HFFc6 (cell line): ENCODE data around the gene ZBTB21. TPM values are rescaled to one million over a fixed set of nuclear protein-coding genes. Genes with fewer than 3 reads are reported as not detected.

Experiments
- DNase-seq: peaks from one replicate; pipeline ENCODE4 v3.0.0-alpha.2; 2018
- H3K27ac Mint-ChIP-seq: 2 replicates; pipeline ENCODE4 v1.8.0; 2020; ENCODE audit warnings: mild to moderate bottlenecking, mixed read lengths
- H3K27me3 Mint-ChIP-seq: 2 replicates; pipeline ENCODE4 v1.8.0; 2021; ENCODE audit warnings: mild to moderate bottlenecking, moderate library complexity, mixed read lengths; ENCODE audit not compliant: insufficient read depth
- H3K36me3 Mint-ChIP-seq: 2 replicates; pipeline ENCODE4 v1.8.0; 2021; ENCODE audit warnings: low read depth, mixed read lengths
- H3K4me1 Mint-ChIP-seq: 2 replicates; pipeline ENCODE4 v1.8.0; 2020; ENCODE audit warnings: low read depth, mixed read lengths
- H3K4me3 Mint-ChIP-seq: 2 replicates; pipeline ENCODE4 v1.8.0; 2020; ENCODE audit warnings: mild to moderate bottlenecking, moderate library complexity, mixed read lengths
- H3K9me3 Mint-ChIP-seq: 2 replicates; pipeline ENCODE4 v1.8.0; 2020; ENCODE audit warnings: mild to moderate bottlenecking, mixed read lengths
- total RNA-seq, 6 experiments: library from RNA; stranded (reverse); fragmentation: NEBNext Ultra II Directional; extraction: Animal tissue kit (Norgen Biotek cat#: 25700); gene quantifications; 2 replicates in 1 of 6; 3 replicates in 5 of 6; pipeline ENCODE4 v1.2.3, GENCODE V29; 2021
- TF ChIP-seq, protein P1 (sequence below): fragments of 200-600 bp; sonication (generic); IDR thresholded peaks from 2 replicates; pipeline ENCODE4 v1.5.0; 2021; ENCODE audit warnings: antibody characterized with exemption, mild to moderate bottlenecking

Gene ZBTB21
- total RNA-seq, 6 experiments from 2014 or later: 16.6 to 19.5 (median 18.9) TPM

DNA sequence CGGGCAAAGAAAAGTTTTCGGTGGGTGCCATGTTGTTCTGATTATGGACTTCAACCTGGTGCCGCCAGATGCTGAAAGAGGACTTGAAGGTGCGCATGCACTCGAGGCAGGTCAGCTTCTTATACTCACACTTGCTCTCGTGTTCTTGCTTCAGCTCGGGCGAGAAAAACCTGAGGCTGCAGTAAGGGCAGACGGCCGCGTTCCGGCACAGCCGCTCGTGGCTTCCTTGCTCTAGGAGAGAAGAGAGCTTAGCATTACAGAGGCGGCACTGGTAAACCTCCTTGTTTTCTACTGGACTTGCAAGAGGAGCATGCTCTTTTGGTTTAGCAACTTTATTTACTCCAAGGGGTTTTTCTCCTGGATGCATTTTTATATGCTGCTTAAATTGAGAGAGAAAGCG, 18.5 kb downstream of the ZBTB21 start:
- DNase-seq: no peak
- peaks cover 32% of the 10 kb centered on the region for H3K4me1 Mint-ChIP-seq
- H3K9me3 Mint-ChIP-seq: peaks cover 16% of the 10 kb centered on the region
- peaks cover 57% of the 10 kb centered on the region for H3K36me3 Mint-ChIP-seq
- H3K27me3 Mint-ChIP-seq: peaks cover 2% of the 10 kb centered on the region; the same call in 1 of the 2 replicates
- no peak overlapping the region for H3K27ac Mint-ChIP-seq
- no peak overlapping the region for H3K4me3 Mint-ChIP-seq
- TF ChIP-seq, protein P1, sequence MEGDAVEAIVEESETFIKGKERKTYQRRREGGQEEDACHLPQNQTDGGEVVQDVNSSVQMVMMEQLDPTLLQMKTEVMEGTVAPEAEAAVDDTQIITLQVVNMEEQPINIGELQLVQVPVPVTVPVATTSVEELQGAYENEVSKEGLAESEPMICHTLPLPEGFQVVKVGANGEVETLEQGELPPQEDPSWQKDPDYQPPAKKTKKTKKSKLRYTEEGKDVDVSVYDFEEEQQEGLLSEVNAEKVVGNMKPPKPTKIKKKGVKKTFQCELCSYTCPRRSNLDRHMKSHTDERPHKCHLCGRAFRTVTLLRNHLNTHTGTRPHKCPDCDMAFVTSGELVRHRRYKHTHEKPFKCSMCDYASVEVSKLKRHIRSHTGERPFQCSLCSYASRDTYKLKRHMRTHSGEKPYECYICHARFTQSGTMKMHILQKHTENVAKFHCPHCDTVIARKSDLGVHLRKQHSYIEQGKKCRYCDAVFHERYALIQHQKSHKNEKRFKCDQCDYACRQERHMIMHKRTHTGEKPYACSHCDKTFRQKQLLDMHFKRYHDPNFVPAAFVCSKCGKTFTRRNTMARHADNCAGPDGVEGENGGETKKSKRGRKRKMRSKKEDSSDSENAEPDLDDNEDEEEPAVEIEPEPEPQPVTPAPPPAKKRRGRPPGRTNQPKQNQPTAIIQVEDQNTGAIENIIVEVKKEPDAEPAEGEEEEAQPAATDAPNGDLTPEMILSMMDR: no peak

DNA sequence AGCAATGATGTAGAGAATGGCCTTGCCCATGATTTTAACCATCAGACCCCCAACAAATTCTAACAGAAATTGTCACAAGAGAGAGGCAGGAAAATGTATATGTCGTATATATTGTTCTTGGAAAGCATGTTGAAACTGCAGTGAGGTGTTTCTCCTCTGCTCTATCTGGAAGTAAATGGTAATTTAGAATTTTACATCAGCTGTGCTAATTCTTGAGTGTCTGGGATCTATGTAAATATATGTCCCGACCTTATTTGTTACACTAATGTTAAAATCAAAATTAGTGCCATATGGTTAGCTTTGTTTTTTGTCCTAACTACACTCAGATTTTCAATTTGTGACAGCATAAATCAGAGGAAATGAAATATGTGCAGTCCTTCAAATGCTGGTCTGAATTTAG, 20.5 kb downstream of the ZBTB21 start:
- Mint-ChIP-seq H3K27me3 (no peaks in the 10 kb centered on the region), H3K4me1 (peaks cover 25% of the 10 kb centered on the region), H3K36me3 (peaks cover 37% of the 10 kb centered on the region), H3K27ac (no peak overlapping the region), H3K9me3 (no peaks in the 10 kb centered on the region), H3K4me3 (no peak overlapping the region)
- TF ChIP-seq, protein P1: no peak
- DNase-seq: no peak

DNA sequence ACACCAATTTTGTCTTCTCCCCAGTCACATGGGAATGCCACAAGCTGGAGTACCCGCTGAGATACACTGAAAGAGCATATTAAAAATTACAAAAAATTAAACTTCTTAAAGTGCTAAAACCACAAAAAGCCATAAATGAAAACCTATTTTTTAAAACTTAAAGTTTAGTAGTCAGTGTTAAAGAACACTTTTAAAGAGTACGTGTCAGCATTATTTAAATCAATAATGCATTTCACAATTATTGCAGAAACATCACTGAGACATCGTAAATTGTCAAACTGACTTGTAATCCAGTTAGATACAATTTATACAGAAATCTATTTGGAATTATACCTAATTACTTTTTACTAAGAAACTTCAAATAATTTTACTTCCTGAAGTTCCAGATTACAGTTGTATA, 22.9 kb downstream of the ZBTB21 start:
- Mint-ChIP-seq H3K9me3 (no peaks in the 10 kb centered on the region), H3K27me3 (no peaks in the 10 kb centered on the region), H3K4me1 (peaks cover 2% of the 10 kb centered on the region; the same call in 1 of the 2 replicates), H3K27ac (no peak overlapping the region), H3K36me3 (peaks cover 22% of the 10 kb centered on the region), H3K4me3 (no peak overlapping the region)
- TF ChIP-seq, protein P1: no peak
- no peak for DNase-seq

DNA sequence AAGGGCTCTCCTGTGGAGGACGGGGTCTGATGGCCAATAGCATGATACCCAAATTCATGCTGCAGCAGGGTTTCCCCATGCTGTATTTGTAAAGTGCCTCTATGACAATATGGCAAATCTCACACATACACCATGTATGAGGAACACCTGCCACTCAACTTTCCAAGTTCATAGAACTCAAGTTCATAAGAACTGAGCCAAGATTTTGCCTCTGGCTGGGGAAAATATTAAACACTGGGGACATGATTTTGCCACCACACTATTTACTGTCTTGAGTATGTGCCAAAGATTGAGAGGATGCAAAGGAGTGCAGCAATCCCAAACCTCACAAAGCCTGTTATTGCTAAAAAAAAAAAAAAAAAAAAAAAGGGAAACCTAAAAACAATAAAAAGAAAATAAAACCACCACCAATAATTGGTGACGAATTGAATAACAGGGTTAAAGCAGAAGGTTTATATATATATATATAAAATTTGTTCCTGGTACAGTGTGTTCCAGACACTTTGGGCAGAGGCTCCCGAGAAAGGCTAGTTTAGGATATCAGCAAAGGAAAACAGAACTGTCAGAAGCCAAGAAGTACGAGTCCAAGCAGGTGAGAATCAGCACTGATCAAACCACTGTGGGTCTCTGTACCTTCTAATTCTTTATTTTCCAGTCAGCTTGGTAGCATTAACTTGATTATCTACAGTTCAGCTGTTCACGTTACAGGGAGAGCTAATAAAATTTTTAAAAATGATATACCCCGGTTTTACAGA, 24.3 kb downstream of the ZBTB21 start:
- Mint-ChIP-seq H3K4me3 (no peak overlapping the region), H3K9me3 (no peaks in the 10 kb centered on the region), H3K4me1 (no peaks in the 10 kb centered on the region)

DNA sequence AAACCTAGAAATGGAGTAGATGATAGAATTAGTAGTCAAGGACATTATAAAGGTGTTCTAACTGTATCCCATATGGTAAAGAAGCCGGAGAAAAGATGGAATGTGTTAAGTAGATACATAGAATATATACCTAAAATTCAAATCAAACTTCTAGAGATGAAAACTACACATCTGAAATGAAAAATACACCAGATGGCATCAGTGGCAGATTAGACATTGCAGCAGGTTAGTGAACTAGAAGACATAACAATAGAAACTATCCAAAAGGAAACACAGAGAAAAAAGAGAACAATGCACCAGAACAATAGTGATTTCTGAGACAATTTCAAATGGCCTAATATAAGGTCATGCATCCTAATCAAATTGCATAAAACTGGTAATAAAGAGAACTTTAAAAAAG, 26.9 kb downstream of the ZBTB21 start:
- Mint-ChIP-seq H3K36me3 (peaks cover 12% of the 10 kb centered on the region), H3K27me3 (no peaks in the 10 kb centered on the region; the same call in 1 of the 2 replicates), H3K27ac (no peak overlapping the region), H3K4me1 (peaks cover 5% of the 10 kb centered on the region; the same call in 1 of the 2 replicates), H3K4me3 (no peak overlapping the region), H3K9me3 (peaks cover 9% of the 10 kb centered on the region)
- TF ChIP-seq, protein P1: no peak
- DNase-seq: no peak

More for the DNA sequence above, 24.3 kb downstream of the ZBTB21 start:
- H3K27me3 Mint-ChIP-seq: no peaks in the 10 kb centered on the region; the same call in 1 of the 2 replicates
- no peak overlapping the region for H3K27ac Mint-ChIP-seq
- H3K36me3 Mint-ChIP-seq: peaks cover 10% of the 10 kb centered on the region
- TF ChIP-seq, protein P1: no peak
- DNase-seq: no peak
